SIG-M5 (cell line): ENCODE data around the gene SMAD6.

Experiments
- DNase-seq: peaks from one replicate; lab custom pipeline; 2025; lab: John Stamatoyannopoulos, UW

The SMAD6 gene

DNA sequence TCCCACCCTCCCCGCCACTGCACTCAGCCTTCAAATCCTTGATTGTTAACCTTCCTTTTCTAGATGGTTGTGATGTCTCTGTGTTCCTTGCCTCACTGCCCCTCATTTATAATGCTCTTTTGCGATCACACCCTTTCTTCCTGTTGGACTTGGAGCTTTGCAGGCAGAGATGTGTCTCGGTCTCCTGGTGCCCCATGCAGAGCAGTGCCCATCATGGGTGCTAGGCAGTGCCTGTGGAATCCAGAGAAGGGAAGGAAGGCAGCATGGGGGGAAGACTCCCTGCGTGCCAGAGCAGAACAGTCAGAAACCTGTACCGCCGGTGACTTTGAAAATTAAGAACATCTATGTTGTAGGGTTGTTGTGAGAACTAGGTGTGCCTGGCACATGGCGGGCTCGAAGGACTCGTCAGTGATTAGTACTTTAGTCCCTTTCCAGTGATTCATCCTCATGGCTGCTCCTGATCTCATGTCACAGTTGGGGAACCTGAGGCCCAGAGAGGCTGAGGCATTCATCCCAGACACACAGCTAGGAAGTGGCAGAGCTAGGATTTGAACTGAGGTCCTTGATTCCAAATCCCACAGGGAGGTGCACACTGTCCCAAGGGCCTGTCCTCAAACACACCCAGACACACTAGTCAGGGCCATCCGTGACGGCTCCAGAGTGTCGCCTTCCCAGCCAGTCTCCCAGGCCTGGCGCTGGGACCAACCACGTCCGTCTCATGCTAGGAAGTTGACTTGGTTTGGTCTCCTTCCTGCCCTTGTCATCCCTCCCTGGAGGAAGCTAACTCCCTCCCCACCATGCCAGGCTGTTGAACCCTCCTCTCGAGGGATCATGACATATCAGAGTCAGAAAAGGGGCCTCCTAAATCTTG is 58.3 kb downstream of the SMAD6 start:
- no peak for DNase-seq

DNA sequence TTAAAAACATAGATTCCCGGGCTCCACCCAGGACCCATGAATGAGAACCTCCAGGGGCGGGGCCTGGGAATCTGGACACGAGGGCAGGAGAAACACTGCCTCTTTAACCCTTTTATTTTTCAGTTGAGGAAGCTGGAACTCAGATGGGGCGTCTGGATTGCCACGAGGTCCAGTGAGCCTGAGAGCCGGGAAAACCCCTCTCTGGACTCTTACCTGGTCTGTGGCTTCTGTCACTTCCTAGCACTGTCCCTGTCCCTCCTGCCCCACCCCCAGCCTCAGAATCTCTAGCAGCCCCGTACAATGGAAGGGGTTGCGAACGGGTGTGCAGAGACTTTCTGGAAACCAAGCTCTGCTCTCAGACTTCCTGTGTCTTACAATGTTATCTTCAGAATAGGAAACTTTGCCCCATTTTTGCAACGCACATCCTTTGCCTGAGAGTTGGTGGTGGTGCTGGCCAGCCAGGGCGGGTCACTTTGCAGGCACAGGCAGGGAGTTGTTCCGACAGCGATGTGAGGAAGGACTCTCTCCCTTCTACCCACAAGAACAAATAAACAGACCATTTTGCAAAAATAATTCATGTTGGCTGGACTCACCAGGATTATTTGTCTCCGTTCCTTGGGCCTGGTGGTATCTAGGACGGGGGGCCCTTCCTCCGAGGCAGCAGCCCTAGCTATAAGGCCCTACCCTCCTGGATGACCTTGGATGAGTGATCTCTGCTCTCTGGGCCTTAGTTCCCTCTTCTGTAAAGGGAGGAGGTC is 59.1 kb downstream of the SMAD6 start:
- DNase-seq = no peak

DNA sequence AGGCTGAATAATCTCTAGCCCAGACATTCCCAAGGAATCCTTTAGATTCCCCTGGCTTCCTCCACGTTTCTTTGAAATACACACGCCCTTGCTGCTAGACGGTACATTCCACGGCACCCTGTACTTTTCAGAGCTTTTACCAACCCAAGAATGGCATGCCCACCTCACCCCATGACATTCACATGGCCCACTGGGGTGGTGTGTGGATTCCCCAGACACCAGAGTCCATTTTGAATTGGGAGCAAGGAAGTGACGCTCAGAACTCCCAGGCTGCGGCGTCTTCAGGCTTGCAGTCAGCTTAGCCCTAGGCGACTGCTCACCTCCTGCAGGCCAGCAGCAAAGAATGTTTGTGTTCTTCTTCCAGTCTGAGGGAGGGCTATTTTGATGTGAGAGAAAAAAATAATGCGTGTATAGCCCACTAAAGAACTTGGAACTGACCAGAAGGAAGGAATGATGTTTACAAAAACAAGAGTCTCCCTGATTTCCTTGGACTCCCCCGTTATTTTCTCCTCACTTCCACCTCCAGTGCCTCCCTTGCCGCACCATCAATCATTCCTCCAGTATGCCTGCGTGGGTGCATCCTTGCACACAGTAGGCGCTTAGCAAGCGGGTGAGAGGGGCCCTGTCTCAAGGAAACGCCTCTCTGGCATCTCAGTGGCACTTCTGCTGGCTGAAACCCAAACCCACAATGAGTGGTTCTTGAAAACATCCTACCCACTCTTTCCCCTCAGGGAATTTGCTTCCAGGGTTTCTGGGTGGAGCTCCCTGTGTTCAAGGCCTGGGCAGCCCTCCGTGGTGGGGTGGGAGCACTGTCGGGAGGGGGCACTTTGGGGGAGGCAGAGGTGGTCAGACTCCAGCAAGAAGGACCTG is 59.9 kb downstream of the SMAD6 start:
- DNase-seq = no peak

DNA sequence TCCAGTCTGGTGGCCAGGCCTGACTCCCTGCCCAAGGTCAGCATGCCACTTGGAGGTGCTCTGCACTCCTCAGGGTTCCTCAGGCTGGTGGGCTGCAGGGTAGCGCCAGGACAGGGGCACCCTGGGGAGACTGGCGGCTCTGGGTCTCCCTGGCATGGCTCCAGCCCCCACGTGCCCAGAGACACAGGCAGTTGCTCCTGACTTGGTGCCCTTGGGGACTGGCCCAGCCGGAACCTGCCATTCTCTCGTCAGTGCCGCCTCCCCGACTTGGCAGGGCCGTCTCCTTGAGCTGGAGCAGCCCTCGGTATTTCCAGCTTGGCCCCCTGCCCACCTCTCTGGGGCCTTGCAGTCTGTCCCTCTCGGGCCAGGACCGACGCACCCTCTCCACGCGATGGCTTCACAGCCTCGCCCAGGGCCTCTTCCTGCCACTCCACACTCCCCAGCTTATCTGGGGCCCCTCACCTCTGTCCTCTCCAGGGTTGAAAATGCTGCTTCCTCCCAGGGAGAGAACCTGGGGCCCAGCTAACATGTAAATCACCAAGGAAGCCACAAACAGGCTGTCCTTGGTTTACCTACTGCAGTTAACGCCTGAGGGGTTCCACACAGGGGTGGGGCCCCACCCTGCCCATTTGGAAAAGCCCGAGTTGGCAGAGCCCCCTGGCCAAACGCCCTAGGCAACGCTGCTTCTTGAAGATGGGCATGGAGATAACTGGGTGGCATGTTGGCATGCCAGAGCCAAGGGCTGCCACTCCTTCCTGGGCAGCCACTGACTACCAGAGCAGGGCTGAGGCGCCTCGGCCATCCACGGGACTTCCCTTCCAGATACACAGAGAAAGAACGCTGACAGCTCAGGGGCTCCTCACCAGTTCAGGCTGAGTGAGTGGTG is 61.4 kb downstream of the SMAD6 start:
- no peak for DNase-seq

DNA sequence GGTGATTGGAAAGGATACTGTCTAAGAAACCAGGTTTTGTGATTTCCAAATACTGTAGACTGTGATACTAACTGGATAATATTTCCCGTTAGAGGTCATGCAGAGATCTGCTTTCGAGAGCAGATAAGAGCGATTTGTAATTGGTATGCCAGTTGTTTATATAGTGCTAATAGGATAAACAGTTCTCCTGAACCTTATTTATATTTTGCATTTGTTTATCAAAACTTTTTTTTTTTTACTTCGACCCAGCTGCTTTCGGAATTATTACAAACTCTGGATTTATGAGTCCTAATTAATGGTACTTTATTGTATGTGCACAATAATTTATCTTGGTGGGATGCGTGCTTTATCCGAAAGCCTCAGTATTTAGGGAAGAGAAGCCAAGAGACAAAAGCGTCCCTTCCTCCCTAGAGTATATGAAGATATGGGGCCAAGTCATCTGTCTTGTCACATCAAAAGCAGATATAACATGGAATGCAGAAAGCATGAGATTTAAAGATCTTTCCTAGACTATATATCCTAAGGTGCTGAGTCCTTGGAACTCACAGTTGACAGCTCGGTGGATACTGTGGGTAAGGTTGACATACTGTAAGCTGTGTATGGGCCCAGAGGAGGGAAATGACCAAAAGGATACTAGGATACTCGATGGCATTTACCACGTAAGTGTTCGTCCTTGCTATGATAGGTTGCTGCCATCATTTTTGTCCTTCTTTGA is 62.2 kb downstream of the SMAD6 start:
- DNase-seq = no peak

DNA sequence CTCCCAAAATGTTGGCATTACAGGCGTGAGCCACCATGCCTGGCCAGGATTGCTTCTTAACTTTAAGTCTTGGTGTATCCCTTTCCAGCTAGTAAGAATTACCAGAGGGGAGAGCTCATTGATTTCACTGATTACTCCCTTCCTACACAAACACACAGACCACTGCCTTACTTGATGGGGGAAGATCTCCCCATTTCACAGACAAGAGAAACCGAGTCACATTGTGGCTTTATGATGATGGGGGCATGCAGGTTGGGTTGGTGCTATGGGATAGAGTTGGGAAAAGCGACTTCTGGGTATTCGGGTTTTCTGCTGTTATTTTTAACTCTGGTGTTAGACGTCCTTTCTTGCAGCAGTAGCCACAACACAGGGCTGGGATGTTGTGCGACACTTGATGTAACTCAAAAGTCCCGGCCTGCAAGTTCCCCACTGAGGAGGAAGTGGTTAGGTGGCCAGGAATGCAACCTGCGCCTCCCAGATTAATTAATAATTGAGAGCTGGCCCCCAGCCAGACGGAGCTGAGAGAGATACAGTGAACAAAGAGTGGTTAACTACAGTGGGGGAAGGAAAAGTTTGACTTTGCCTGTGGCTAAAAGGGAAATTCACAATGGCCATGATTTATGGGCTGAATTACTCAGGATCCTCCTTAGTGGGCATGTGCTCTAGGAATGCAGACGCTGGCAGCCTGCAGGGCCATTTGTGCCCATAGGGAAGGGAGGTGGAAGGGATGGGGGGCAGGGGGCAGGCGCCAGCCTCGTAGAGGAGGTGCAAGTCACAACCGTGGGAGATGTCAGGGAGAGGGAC is 63.6 kb downstream of the SMAD6 start:
- DNase-seq = no peak

DNA sequence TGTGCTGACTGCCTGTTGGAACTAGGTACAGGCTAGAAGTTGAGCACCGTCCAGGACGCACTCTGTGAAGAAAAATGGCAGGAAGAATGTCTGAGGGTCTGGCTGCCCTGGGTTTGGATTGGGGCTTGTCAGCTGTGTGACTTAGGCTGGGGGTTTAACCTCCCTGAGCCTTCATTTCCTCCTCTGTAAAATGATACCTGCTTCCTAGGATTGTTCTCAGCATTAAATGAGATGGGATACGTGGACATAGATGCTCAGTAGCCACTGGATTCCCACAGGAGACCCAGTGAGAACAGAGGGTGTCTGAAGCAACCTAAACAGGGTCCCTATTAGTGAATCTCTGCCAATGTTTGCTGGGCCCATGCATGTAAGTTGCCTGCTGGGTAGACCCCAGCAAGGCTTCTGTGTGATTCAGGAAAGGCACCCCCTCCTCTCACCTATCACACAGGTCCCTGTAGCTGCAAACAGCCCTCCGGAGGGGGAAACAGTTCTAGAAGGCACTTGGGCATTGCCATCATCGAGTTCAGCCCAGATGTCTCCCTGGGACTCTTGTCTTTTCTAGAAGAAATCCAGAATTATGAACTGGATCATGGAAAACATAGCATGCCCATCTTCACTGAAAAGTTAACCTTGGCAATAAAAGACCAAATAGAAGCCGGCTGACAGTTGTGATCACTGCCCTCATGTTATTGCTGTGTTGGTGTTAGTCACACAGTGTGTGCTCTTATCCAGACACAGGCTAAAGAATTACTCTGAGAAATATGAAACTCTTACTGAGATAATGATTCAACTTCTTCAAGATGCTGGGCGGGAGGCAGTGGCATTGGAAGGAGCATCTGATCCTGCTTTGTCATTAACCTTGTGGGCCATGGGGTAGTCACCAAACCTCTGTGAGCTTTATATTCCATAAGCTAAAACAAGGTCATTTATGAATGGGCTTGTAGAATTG is 64.5 kb downstream of the SMAD6 start:
- DNase-seq = no peak

DNA sequence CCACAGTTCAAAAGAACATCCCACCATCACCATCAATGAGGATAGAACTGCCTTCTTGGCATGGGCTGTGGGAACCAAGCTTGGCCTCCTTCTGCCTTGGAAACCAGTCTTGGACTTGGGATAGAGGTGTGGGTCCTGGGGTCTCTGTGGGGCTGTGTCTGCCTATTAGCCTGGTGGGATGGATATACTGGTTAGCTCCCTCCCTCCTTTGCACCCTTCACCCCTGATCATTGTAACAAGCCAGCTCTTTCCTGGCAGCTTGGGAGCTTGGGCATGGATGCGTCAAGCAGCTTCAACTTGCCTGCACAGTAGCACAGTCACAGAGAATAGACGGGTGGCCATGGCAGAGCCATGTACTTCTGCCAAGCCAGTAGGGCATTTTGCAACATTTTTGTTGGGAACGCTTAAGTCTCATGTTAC is 65.2 kb downstream of the SMAD6 start:
- no peak for DNase-seq

DNA sequence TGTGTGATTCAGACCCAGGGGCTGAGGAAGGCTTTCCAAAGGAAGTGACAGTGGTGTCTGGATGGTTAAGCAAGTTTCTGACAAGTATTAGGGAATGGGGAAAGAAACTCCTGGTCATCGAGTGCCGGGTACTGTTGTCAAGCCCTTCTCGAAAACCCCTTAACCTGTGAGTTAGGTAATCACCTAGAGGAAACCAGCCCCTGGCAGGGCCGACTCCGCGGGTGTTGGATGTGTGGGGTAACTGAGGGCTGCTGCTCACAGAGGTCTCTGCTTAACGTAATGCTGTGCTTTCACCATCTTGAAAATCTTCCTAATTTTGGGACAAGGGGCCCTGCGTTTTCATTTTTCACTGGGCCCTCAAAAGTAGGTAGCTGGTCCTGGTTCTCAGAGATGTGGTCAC is 67.0 kb downstream of the SMAD6 start:
- DNase-seq = no peak

DNA sequence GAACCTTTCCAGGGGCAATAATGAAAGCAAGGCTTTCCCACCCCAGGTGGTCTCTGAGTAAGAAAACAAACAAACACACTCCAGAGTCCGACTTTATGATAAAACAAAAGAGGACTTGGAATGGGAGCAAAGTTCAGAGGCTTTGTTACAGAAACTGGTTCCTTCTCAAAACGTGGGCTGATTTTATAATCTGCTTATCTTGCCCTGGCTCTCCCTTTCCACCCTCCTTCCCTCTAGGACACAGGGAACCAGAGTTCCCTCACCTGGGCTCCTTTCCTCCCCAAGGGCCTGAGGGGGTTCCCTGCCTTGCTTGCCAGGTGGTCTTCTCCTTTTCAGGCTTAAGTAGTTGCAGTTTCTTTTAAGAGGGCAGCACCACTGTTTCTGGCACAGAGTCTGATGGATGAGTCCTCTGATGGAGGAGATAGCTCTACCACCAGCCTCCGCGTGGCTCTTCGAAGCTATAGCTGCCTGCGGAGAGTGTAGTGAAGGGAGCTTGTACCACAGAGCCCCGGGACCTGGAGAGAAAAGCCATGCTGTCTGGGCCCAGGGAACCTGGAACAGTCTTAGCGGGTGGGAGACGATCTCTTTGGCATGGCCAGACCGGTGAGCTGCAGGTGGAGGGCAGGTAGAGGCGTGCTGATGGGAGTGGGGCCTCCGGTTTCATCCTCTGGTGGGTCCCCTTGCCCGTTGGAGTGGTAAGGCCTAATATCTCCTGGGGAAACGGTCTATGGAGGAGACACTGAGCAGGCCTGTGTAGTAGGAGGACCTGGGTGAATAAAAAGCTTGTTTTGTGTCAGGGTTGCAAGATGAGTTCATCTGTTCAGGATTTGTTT is 68.7 kb downstream of the SMAD6 start:
- no peak for DNase-seq

DNA sequence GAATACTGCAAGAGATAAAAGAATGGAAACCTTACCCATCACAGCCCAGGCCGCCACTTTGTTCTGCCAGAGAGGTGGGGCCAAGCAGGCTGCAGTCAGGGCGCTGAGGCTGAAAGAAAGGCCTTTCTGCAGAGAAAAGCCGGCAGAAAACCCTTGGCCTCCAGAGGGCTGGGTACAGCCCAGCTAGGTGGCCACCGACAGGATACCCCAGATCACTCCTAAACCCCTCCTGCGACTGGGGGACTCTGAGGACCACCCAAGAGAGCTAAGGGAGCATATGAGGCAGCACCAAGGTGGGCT is 69.3 kb downstream of the SMAD6 start:
- DNase-seq = no peak

DNA sequence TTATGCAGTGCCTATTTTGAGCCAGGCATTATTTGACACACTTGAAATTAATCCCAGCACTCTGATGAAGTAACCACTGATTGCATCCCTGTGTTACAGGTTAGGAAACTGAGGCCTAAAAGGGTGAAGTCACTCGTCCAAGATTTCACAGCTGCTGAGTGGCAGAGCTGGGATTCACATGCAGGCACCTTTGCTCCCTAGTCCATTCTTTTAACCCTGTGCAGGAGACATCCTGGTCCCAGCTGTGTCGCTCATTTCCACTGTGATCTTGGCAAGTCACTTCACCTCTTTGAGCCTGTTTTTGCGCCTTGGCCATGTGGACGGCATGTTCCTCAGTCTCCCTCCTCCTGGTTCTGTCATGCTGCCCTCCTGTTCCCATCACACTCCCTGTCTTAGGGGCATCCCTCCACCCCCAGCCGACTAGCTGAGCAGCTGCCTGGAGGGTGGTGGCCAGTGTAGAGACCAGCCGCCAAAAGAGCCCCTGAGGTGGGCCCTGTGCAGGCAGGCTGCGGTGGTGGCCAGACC is 70.6 kb downstream of the SMAD6 start:
- DNase-seq = no peak

DNA sequence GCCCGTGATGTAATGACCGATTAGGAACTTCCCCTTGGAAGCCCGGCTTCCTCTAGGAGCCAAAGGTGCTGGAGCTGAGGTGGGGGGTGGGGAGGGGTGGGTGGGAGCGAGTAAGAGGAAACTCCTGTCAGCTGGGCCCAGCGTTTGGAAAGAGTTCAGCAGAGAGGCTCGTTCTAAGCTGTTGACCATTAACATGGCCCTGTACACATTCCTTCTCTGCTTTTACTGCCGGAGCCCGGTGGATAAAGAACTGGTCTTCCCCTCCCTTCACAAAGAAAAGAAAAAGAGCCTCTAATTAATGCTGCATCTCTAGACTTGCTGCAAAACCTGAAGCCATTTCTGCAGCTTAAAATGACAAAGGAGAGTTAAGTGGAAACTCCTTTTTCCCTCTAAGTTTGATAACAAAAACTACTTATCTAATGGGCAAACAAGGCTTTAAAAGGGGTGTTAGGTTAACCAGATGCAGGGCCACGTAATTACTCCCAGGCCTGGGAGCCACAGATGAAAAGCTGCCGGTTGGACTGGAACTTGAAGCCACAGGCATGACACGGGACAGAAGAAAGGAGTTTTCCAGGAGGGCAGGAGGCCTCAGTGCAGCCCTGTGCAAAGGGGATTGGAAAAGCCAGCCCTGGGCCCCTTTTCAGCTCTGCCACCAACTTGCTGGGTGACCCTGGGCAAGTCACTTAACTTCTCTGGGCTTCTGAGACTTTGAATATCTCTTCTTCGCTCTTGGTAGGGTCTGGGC is 71.3 kb downstream of the SMAD6 start:
- no peak for DNase-seq

DNA sequence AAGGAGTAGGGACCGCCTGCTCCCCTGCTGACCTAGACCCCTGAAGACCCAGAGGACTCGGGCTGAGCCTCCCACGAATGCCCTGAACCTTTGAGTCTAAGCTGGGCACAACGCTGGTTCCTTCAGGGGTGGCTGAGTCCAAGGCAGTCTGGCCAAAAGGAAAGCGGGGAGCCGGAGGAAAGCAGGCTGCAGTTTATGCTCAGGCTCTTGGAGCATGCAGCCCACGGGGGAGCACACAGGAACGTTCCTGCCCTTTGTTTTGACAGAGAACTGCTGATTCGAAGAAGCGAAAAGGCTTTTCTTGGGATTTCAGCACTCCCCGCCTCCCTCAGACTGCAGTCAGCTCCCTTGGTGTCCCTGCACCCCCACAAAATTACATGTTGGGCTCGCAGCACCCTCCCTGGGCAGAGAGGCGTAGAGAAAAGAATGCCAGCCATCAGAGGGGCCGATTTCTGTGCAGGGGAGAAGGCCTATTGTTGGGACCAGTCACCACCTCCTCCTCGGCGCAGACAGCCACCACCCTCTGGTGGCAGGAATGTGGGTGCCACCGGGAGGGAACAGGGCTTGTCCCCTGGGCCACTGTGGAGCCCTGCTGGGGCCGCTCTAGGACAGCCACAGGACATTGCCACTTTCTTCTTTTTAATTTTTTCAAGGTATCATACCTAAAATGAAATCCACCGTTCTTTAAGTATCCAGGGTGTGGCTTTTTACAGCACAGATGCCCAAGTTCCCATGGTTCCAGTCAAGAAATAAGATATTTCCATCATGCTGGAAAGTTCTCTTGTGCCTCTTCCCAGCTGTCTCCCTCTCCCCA is 72.2 kb downstream of the SMAD6 start:
- DNase-seq = no peak

DNA sequence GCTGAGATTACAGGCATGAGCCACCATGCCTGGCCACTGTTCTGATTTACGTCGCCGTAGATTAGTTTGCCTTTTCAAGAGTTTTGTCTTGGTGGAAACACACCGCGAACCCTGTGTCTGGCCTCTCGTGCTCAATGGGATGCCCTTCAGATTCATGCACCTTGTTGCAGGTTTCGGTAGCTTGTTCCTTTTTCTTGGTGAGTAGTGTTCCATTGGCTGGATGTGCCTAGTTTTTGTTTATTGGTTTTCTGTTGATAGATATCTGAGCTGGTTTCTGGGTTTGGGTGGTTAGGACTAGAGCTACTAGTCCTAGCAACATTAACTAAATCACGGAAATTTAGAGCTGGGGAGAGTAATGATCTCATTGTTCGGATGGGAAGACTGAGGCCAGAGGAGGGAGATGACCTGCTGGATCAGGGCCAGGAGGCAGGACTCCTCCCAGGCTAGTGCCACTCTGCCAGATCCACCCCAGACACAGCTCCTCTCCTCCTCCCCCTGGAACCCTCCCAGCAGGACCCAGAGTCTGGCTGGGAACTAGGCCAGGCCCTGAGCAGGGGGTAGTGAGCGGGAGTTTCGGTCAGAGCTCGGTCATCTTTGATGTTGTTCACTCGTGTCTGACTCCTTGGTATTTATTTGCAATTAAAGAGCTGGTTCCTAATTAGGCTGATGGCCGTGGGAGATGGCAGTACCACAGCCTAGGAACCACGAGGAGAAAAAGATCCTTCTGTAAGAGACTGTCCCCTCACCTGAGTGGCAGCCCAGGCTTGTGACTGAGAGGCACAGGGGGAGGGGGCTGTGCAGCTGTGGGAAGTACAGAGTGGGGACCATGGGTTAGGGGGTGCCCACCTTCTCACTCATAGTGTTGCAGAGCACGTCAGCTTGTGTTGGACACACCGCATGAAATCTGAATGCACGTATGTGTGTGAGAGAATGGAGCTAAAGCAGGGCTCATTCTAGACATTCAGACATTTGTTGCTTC is 73.4 kb downstream of the SMAD6 start:
- no peak for DNase-seq
